Common myeloid progenitor, CD34-positive (primary cell): ENCODE results near the gene DUSP8.
"Not testable (repeated sequence)": the region's sequence is repeated elsewhere in the genome, so short reads cannot be mapped to it uniquely, and the experiment has no call there.

ENCODE experiments used
- CTCF ChIA-PET: fragments of 350-600 bp; sonication (Branson Sonifier 250); formaldehyde crosslinking; loops from one replicate; lab custom pipeline; 2021; ENCODE audit warnings: antibody characterized with exemption; lab: Charles Lee
- POLR2A ChIA-PET: fragments of 350-600 bp; sonication (Branson Sonifier 250); formaldehyde crosslinking; loops from one replicate; lab custom pipeline; 2021; ENCODE audit warnings: antibody characterized with exemption; lab: Charles Lee
- DNase-seq, 3 donors: peaks; one replicate each; pipeline versions ENCODE4 v3.0.0 to v3.0.0-alpha.2; 2013
- H3K27ac ChIP-seq, 2 experiments: 1 replicate in 1 of 2; 2 replicates in 1 of 2; pipeline ENCODE4 v1.7.0; 2013; ENCODE audit warnings: inconsistent platforms in 2 of 2, low read length in 2 of 2, mild to moderate bottlenecking in 2 of 2, low read depth in 1 of 2, moderate library complexity in 1 of 2; ENCODE audit not compliant: severe bottlenecking in 2 of 2, insufficient read depth in 1 of 2, poor library complexity in 1 of 2
- H3K27me3 ChIP-seq, 5 experiments: replicated peaks in 2 of 5; 1 replicate in 3 of 5; 2 replicates in 2 of 5; pipeline versions ENCODE4 v1.6.1 to v1.7.0; 2013; ENCODE audit warnings: low read length in 4 of 5, mild to moderate bottlenecking in 2 of 5, moderate library complexity in 2 of 5, inconsistent platforms in 1 of 5; ENCODE audit not compliant: insufficient read depth in 5 of 5, control insufficient read depth in 4 of 5
- H3K36me3 ChIP-seq, 4 experiments: 1 replicate in 2 of 4; 2 replicates in 2 of 4; pipeline versions ENCODE4 v1.6.1 to v1.7.0; 2013; ENCODE audit warnings: low read length in 3 of 4, control low read depth in 1 of 4, mild to moderate bottlenecking in 1 of 4; ENCODE audit not compliant: control insufficient read depth in 4 of 4, insufficient read depth in 4 of 4
- H3K4me1 ChIP-seq, 4 experiments: 1 replicate in 3 of 4; 2 replicates in 1 of 4; pipeline versions ENCODE4 v1.6.1 to v1.7.1; 2013; ENCODE audit warnings: low read length in 3 of 4, mild to moderate bottlenecking in 3 of 4, control low read depth in 1 of 4, inconsistent platforms in 1 of 4, moderate library complexity in 1 of 4; ENCODE audit not compliant: control insufficient read depth in 4 of 4, insufficient read depth in 4 of 4; ENCODE audit errors: control extremely low read depth in 1 of 4
- H3K4me3 ChIP-seq, 7 experiments: 1 replicate in 4 of 7; 2 replicates in 3 of 7; pipeline versions ENCODE4 v1.5.1 to v1.7.0; 2013; ENCODE audit warnings: mild to moderate bottlenecking in 7 of 7, low read length in 6 of 7, moderate library complexity in 6 of 7, inconsistent platforms in 2 of 7, low read depth in 2 of 7, control low read depth in 1 of 7; ENCODE audit not compliant: insufficient read depth in 4 of 7, control insufficient read depth in 1 of 7; ENCODE audit errors: extremely low read depth in 1 of 7
- H3K9me3 ChIP-seq, 5 experiments: 1 replicate in 4 of 5; 2 replicates in 1 of 5; pipeline versions ENCODE4 v1.6.1 to v1.7.1; 2013; ENCODE audit warnings: low read length in 4 of 5, mild to moderate bottlenecking in 2 of 5, inconsistent platforms in 1 of 5, low read depth in 1 of 5, moderate library complexity in 1 of 5; ENCODE audit not compliant: control insufficient read depth in 4 of 5, insufficient read depth in 2 of 5; ENCODE audit errors: control extremely low read depth in 1 of 5
- WGBS: methylation state at CpG from one replicate; pipeline ENCODE4 v1.1.5; 2013; ENCODE audit not compliant: insufficient coverage; 5-methylcytosine and 5-hydroxymethylcytosine counted together

Gene DUSP8

GRCh38 chr11:1605923-1606322, 33.9 kb upstream of the DUSP8 start:
- H3K9me3 ChIP-seq, DNase-seq, POLR2A ChIA-PET, H3K36me3 ChIP-seq, H3K4me3 ChIP-seq, H3K4me1 ChIP-seq, H3K27ac ChIP-seq: not testable (repeated sequence)
- CTCF ChIA-PET, result interaction anchor here (1.1 to 1.3 kb wide), 2 partner anchors 11 to 13 kb away, joined by 3 to 5 read pairs; no protein-coding TSS in a partner anchor
- WGBS, result 94% methylated on average over 13 of the region's 13 CpGs
- H3K27me3 ChIP-seq, result peaks cover 3 to 47% (median 7%) of the 10 kb centered on the region in 5 experiments

GRCh38 chr11:1604711-1605110, 32.6 kb upstream of the DUSP8 start:
- Histone ChIP-seq H3K27me3 (peaks cover 4 to 55% (median 10%) of the 10 kb centered on the region in 5 experiments), H3K36me3 (no peaks in the 10 kb centered on the region), H3K9me3 (no peaks in the 10 kb centered on the region), H3K4me3 (no peak overlapping the region), H3K27ac (no peak overlapping the region), H3K4me1 (no peaks in the 10 kb centered on the region)
- ChIA-PET POLR2A (no interaction called here), CTCF (no interaction called here)
- DNase-seq, result no peak
- 97% methylated on average over 7 of the region's 7 CpGs for WGBS

DNA sequence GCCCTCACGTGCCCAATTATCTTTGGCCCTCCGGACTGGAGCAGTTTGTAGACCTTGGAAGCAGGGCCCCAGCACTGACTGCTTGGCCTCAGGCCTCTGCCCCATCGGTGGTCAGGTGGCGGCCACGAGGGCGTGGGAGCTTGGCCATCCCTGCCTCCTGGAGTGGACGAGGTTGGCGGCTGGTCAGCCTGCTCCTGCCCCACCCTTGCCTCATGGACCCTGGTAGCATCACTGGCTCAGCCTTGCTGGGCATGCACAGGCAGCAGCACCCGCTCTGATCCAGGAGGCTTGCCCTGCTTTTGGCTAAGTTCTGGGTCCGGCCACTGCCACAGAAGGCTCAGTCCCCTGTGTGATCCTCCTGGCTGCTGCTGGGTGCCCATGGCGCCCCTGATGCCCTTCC, 32.1 kb upstream of the DUSP8 start:
- no peak overlapping the region for H3K4me3 ChIP-seq
- no peak for DNase-seq
- H3K27ac ChIP-seq, result no peak overlapping the region
- no peaks in the 10 kb centered on the region for H3K4me1 ChIP-seq
- peaks cover 4 to 60% (median 10%) of the 10 kb centered on the region in 5 experiments for H3K27me3 ChIP-seq
- ChIA-PET POLR2A (no interaction called here), CTCF (no interaction called here)
- peaks cover 0 to 2% (median 0%) of the 10 kb centered on the region in 5 experiments for H3K9me3 ChIP-seq
- H3K36me3 ChIP-seq, result no peaks in the 10 kb centered on the region
- WGBS, result 96% methylated on average over 11 of the region's 11 CpGs

- CTCF ChIA-PET, result no interaction called here
Measured at GRCh38 chr11:1603629-1604028, 31.6 kb upstream of the DUSP8 start.

DNA sequence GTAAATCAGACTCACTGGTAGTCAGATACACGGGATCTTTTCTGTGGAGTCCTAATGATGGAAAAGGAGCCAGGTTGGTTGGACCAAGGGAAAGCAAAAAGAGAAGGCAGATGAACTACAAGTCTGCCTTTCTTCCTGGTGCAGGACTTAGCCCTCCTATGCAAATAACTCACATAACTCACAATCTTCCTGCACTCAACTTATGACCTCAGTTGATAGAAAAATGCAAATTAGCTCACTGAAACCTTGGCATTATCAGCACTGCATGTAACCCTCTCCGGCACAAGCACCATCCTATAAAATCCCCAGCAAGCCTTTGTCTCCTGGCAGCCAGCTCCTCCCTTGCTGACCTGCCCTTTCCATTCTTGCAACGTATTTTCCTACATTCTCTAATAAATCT, 29.6 kb upstream of the DUSP8 start:
- DNase-seq, H3K4me1 ChIP-seq, H3K36me3 ChIP-seq, H3K27ac ChIP-seq, H3K9me3 ChIP-seq, CTCF ChIA-PET, H3K4me3 ChIP-seq, POLR2A ChIA-PET: not testable (repeated sequence)
- H3K27me3 ChIP-seq, result peaks cover 4 to 64% (median 15%) of the 10 kb centered on the region in 5 experiments
- WGBS, result 88% methylated on average over 1 of the region's 3 CpGs

More at GRCh38 chr11:1603629-1604028, 31.6 kb upstream of the DUSP8 start:
- Histone ChIP-seq H3K4me1 (no peaks in the 10 kb centered on the region), H3K27ac (no peak overlapping the region), H3K9me3 (peaks cover 0 to 2% (median 0%) of the 10 kb centered on the region in 5 experiments), H3K27me3 (peaks cover 4 to 65% (median 10%) of the 10 kb centered on the region in 5 experiments), H3K36me3 (no peaks in the 10 kb centered on the region), H3K4me3 (no peak overlapping the region)
- DNase-seq, result no peak
- POLR2A ChIA-PET, result no interaction called here
- 83% methylated on average over 1 of the region's 1 CpG for WGBS

DNA sequence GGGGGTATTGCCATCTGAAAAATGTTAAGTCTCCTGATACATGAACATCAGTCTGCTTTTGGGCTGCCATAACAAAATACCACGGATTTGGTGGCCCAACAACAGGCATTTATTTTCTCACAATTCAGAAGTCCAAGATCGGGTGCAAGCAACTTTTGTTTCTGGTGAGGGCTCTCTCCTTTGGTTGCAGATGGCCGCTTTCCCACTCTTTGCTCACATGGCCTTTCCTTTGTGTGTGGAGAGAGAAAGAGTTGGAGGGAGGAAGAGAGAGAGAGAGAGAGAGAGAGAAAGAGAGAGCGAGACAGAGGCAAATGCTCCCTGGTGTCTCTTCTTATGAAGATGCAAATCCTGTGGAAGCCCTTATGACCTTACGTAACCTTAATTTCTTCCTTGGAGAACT, 28.6 kb upstream of the DUSP8 start:
- Histone ChIP-seq H3K4me3 (no peak overlapping the region), H3K9me3 (peaks cover 0 to 2% (median 0%) of the 10 kb centered on the region in 5 experiments), H3K36me3 (no peaks in the 10 kb centered on the region), H3K4me1 (no peaks in the 10 kb centered on the region), H3K27ac (no peak overlapping the region), H3K27me3 (peaks cover 4 to 69% (median 14%) of the 10 kb centered on the region in 5 experiments)
- DNase-seq, result no peak
- POLR2A ChIA-PET, result interaction anchor here (0.5 to 0.6 kb wide), 2 partner anchors 209 to 650 kb away, joined by 3 read pairs; no protein-coding TSS in a partner anchor
- CTCF ChIA-PET, result no interaction called here
- 100% methylated on average over 1 of the region's 5 CpGs for WGBS

GRCh38 chr11:1598816-1599215, 26.7 kb upstream of the DUSP8 start:
- no CpG with 5 or more reads among the region's 6 CpGs for WGBS
- ChIA-PET CTCF (interaction anchor here (0.7 kb wide), 2 partner anchors 21 to 23 kb away, joined by 3 read pairs; no protein-coding TSS in a partner anchor), POLR2A (no interaction called here)
- no peak overlapping the region for H3K4me3 ChIP-seq
- no peaks in the 10 kb centered on the region for H3K36me3 ChIP-seq
- DNase-seq, result no peak
- peaks cover 0 to 2% (median 0%) of the 10 kb centered on the region in 5 experiments for H3K9me3 ChIP-seq
- H3K27me3 ChIP-seq, result peaks cover 4 to 72% (median 14%) of the 10 kb centered on the region in 5 experiments
- H3K4me1 ChIP-seq, result no peaks in the 10 kb centered on the region
- no peak overlapping the region for H3K27ac ChIP-seq
